GM19468 (cell line): ENCODE measurements around the gene EEF1G.
"Not testable (repeated sequence)": the region's sequence is repeated elsewhere in the genome, so short reads cannot be mapped to it uniquely, and the experiment has no call there.

Experiments
- ATAC-seq: cut with Tn5 transposase; IDR thresholded peaks from one replicate; pipeline ENCODE4 v1.9.1; 2021; ENCODE audit warnings: mild to moderate bottlenecking, moderate library complexity, moderate number of reproducible peaks; ENCODE audit not compliant: unreplicated experiment; ENCODE audit errors: extremely low read depth

The EEF1G gene, protein sequence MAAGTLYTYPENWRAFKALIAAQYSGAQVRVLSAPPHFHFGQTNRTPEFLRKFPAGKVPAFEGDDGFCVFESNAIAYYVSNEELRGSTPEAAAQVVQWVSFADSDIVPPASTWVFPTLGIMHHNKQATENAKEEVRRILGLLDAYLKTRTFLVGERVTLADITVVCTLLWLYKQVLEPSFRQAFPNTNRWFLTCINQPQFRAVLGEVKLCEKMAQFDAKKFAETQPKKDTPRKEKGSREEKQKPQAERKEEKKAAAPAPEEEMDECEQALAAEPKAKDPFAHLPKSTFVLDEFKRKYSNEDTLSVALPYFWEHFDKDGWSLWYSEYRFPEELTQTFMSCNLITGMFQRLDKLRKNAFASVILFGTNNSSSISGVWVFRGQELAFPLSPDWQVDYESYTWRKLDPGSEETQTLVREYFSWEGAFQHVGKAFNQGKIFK

GRCh38 chr11:62573592-62574362 lies at the start of gene EEF1G:
Gene EEF1G, minus strand, starts transcription at chr11:62573891. Its CDS starts 49 bp downstream, at chr11:62573842.
- peak; percentile 78 for ATAC-seq

- ATAC-seq = no peak
These were observed 48.9 kb upstream of the EEF1G start for GRCh38 chr11:62622476-62623089.

GRCh38 chr11:62621567-62622470 lies 48.1 kb upstream of the EEF1G start, which contains the start of gene B3GAT3:
Gene B3GAT3, minus strand, starts transcription at chr11:62621986. Its CDS starts 39 bp downstream, at chr11:62621947.
- ATAC-seq = peak; percentile 92

- ATAC-seq = no peak
These were observed 47.4 kb upstream of the EEF1G start for GRCh38 chr11:62621027-62621566.

DNA sequence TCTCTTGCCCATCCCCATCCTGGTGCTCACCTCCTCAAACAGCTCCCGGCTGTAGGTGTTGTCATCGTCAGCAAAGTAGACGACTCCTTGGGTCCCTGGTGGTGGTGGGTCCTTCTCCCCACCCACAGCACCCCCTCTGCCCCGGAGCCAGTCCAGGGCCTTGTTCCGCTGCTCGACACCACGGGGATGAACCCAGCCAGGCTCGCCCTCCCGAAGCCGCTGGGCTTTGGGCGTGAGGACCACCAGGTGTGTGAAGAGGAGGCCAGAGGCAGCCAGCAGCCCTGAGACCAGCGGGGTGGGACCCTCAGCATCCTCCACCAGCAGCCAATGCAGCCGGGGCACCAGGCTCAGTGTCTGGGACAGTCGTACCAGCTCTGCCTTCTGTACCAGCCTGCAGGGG lies 43.3 kb upstream of the EEF1G start:
- not testable (repeated sequence) for ATAC-seq

DNA sequence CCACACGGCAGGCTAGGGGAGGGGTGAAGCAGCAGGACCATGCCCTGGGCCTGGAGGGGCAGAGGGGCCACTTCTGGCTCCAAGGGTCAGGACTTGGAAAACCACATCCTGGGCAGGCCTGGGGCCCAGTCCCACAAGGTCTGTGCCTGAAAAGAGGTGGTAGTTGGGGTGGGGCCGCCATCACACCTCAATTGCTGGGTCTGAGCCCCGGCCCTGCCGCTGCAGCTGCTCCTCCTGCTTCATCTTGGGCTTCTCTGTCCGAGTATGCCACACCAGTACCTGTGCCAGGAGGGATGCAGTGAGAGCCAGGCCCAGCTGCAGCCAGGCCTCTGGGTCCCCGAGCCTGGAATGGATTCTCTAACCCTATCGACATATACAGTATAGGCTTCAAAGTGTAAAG lies 41.8 kb upstream of the EEF1G start:
- no peak for ATAC-seq

DNA sequence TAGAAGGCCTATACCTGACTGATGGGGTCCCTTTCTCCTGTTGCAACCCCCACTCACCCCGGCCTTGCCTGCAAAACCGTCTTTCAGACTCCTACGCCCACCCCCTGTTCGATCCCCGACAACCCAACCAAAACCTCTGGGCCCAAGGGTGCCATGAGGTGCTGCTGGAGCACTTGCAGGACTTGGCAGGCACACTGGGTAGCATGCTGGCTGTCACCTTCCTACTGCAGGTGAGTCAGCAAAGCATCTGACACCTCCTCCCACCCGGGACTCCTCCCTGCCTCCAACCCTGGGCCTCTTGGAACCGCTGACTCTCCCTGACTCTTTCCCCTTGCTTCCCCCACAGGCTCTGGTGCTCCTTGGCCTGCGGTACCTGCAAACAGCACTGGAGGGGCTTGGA lies 40.6 kb upstream of the EEF1G start:
- no peak for ATAC-seq

- no peak for ATAC-seq
These were observed 39.6 kb upstream of the EEF1G start for GRCh38 chr11:62613291-62613778.

DNA sequence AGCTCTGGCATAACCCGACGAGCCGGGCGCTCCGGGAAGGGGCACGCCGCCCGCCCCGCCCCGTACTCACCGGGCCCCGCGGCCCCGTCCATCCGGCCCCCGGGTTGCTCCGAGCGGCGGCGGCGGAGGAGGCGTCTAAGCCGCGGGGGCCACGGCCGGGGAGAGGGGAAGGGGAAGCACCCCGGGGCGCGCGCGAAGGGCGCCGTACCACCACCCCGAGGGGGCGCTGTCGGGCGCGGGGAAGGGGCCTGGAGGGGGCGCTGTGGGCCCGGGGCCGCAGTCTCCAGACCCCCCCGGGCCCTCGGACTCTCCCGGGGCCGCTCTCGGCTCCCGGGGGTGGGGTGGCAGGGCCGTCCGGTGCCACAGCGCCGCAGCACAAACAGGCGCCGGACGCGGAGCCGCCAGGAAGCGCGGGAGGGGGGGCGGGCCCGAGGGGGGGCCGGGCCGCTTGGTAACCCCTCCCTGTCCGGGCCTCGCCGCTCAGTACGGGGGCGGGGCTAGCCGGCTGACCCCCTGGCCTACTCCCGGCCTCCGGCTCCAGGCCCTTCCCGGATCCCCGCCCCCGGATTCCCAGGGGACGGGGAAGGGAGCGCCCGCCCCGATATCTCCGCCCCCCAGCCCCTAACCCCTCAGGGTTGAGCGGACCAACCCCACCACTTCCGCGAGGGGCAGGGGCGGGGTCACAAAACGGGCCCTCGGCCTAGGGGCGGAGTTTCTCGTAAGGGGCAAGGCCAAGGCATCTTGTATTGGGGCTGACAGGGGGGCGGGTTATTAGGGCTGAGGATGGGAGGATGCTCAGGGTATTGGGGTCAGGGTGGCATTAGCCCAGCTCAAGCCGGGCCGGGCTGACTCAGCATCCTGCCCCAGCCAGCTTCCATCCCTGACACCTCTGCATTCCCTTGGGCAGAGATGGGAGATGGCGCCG lies 38.9 kb upstream of the EEF1G start, which contains the start of the genes EML3 and ROM1:
EML3 (minus strand) TSS at position 410 of the 925 bp plus-strand sequence; CDS start at position 92, 318 bp downstream.
ROM1 (plus strand) TSS at position 892 of the 925 bp plus-strand sequence; CDS start at position 917, 25 bp downstream.
- peak; percentile 41 for ATAC-seq

DNA sequence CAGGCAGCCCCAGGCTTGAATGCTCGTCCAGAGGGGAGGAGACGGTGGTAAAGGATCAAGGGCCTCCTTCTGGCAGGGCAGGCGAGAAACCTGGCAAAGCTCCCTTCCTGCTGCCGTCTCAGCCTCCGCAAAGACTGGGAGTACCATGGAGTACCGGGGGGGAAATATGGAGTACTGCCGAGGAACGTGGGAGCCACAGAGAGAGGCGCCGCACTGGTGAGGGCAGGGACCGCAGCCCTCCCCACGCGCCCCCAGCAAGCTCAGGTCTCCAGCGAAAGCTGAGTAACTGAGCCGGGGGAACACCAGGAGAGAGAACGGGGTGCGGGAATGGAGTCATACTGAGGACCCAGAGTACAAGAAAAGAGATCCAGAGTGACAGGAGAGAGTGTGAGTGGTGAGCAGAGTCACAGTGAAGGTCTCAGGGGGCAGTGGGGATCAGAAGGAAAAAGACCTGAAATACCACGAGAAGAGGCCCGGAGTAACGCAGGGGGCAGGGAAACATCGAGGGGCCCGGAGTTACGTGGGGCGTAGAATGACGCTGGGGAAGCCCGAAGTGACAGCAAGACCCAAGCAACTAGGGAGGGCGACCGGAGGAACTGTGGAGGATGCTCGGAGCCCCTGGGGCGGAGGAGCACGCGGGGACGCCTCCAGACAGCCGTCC lies 38.1 kb upstream of the EEF1G start:
- no peak for ATAC-seq

DNA sequence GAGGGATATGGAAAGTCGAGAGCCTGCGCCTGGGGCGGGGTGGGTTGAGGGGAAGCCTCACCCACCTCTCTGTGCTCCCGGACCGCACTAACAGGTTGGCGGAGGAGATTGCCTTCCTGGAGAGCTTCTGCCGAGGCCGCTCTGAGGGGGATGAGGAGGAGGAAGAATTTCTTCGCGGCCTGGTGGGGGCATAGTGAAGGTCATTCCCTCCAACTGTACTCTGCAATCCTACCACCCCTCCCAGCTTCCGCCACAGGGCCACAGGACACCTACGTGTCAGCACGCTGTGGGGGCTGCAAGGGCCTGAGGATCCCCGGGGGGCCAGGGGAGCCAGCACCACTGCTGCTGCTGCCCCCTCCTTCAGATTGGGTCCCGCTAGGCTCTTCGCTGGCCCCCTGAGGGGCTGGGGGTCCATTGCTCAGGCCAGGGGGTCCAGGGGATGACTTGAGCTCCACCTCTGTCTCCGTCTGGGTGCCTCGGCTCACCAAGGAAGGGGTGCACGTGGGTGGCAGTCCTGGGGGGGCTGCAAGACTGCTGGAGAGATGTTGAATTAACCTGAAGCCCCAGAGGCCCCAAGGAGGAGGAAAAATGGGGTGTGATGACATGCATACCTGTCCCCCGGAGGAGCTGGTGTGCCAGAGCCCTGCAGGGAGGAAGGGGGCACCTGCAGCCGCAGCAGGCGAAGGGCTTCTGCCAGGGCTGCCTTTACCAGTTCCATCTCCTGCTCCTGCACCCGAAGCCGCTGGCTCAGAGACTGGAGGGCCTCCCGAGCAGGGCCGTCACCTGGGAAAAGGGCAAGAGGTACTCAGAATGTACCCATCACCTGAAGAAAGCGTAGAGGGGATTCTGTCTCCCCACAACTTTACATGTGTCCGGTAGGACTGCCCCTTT lies 37.4 kb upstream of the EEF1G start:
- no peak for ATAC-seq

GRCh38 chr11:62610403-62610802 lies 36.7 kb upstream of the EEF1G start:
- no peak for ATAC-seq

DNA sequence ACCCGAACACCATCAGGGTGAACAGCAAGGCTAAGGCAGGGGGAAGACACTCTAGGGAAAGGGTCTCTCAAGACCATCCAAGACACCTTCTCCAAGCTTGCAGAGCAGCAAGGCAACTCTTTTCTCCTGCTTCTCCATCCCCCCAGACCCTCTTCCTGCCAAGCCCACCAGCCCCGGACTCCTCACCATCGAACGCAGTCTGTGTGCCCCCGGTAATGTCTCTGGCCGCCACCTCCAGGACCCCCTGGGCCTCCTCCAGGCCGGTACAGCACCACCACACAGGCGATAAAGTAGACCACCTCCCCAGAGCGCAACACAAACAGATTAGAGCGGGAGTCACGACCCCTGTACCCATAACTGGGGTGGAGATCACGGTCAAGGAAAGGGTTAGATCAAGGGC lies 35.1 kb upstream of the EEF1G start:
- no peak for ATAC-seq

DNA sequence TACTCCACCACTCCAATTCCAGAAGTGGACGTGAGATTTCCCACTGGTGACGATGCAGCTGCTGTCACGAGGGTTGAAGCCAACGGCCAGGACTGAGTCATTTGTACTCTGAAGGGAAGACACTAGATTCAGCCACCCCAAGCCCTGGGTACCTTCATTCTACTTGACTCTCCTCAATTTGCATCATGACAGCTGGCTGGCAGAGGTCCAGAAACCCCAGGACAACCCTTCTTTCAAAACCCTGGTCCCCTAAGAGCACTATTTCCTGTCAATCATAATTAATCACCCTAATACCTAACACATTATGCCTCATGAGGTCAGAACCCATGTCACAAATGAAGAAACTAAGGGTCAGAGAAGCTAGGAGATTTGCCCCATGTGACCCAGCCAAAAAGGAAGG lies 34.0 kb upstream of the EEF1G start:
- no peak for ATAC-seq

DNA sequence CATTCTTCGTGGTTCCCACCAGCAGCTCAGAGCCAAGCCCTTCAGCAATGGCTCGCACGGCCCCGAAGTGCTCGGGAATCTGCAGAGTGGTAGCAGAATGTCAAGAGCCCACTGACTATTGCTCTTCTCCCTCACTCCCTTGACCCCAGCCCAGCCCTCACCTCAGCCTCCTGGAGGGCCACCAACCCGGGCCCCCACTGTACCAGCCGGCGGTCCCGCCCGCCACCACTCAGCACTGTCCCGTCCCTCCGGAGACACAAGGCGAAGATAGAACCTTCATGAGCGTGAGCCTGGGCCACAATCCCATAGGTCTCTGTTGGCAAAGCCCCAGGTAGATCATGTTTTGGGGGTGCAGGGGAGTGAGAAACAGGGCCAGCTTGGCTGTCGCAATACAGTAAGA lies 32.2 kb upstream of the EEF1G start:
- ATAC-seq = no peak

GRCh38 chr11:62605467-62605866 lies 31.8 kb upstream of the EEF1G start:
- no peak for ATAC-seq
